OCI-LY7 (cell line): Measurements from ENCODE around the gene SETDB1. TPM values are rescaled to one million over a fixed set of nuclear protein-coding genes. Genes with fewer than 3 reads are reported as not detected.

ENCODE experiments used
- BruUV-seq: library from RNA; stranded (reverse); fragments of 400-500 nt; replicated peaks from 2 replicates; lab custom pipeline; 2021; lab: Mats Ljungman, UMichigan
- CTCF ChIA-PET: fragments of 300-600 bp; sonication (Branson Sonifier 250); formaldehyde crosslinking; loops from one replicate; lab custom pipeline; 2022; ENCODE audit warnings: antibody characterized with exemption; ENCODE audit not compliant: unreplicated experiment; lab: Charles Lee
- POLR2A ChIA-PET: fragments of 300-600 bp; sonication (Branson Sonifier 250); formaldehyde crosslinking; loops from one replicate; lab custom pipeline; 2022; ENCODE audit warnings: antibody characterized with exemption; lab: Charles Lee
- DNase-seq: peaks from one replicate; pipeline ENCODE4 v3.0.0-alpha.2; 2015; ENCODE audit warnings: low spot score
- H2AFZ ChIP-seq: fragments of 200-600 bp; sonication (generic), shearing (Covaris generic); 2 replicates; pipeline ENCODE4 v1.6.1; 2014; ENCODE audit warnings: mild to moderate bottlenecking, antibody characterized with exemption, low read length, moderate library complexity
- H3K27ac ChIP-seq: fragments of 200-600 bp; sonication (generic); 2 replicates; pipeline ENCODE4 v1.5.1; 2014; ENCODE audit warnings: mixed run types, low read depth, mild to moderate bottlenecking, moderate library complexity, low read length, inconsistent platforms; ENCODE audit not compliant: poor library complexity, severe bottlenecking
- H3K36me3 ChIP-seq: fragments of 200-600 bp; sonication (generic); 2 replicates; pipeline ENCODE4 v1.6.1; 2014; ENCODE audit warnings: mild to moderate bottlenecking, antibody characterized with exemption, low read length, moderate library complexity, mixed read lengths; ENCODE audit not compliant: insufficient read depth
- H3K4me1 ChIP-seq: fragments of 200-600 bp; sonication (generic); 2 replicates; pipeline ENCODE4 v1.5.1; 2014; ENCODE audit warnings: mild to moderate bottlenecking, low read length; ENCODE audit not compliant: insufficient read depth, poor library complexity, severe bottlenecking
- H3K4me2 ChIP-seq: fragments of 200-600 bp; sonication (generic); 2 replicates; pipeline ENCODE4 v1.6.1; 2014; ENCODE audit warnings: mild to moderate bottlenecking, low read length
- H3K4me3 ChIP-seq: fragments of 200-600 bp; sonication (generic); 2 replicates; pipeline ENCODE4 v1.5.1; 2014; ENCODE audit warnings: mild to moderate bottlenecking, low read depth, low read length; ENCODE audit not compliant: poor library complexity, severe bottlenecking
- H3K79me2 ChIP-seq: fragments of 200-600 bp; sonication (generic); 2 replicates; pipeline ENCODE4 v1.6.1; 2016; ENCODE audit warnings: low read depth, mild to moderate bottlenecking, low read length, moderate library complexity, mixed read lengths; ENCODE audit not compliant: insufficient read depth
- H3K9me2 ChIP-seq: fragments of 200-600 bp; sonication (generic); 2 replicates; pipeline ENCODE4 v1.6.1; 2016; ENCODE audit warnings: mild to moderate bottlenecking, low read length, mixed read lengths; ENCODE audit not compliant: insufficient read depth
- H3K9me3 ChIP-seq: fragments of 200-600 bp; sonication (generic); 2 replicates; pipeline ENCODE4 v1.6.1; 2014; ENCODE audit warnings: mild to moderate bottlenecking, mixed run types, low read length, mixed read lengths
- H4K20me1 ChIP-seq: fragments of 200-600 bp; sonication (generic); 2 replicates; pipeline ENCODE4 v1.6.1; 2014; ENCODE audit warnings: mild to moderate bottlenecking, antibody characterized with exemption, low read length, moderate library complexity, mixed read lengths; ENCODE audit not compliant: insufficient read depth
- CTCF ChIP-seq: fragments of 200-600 bp; sonication (generic); conservative IDR thresholded peaks from 2 replicates; pipeline ENCODE4 v1.5.1; 2014; ENCODE audit warnings: mild to moderate bottlenecking, antibody characterized with exemption, low read length, moderate library complexity, mixed read lengths
- EZH2phosphoT487 ChIP-seq: fragments of 200-600 bp; sonication (generic); IDR thresholded peaks from 2 replicates; pipeline ENCODE4 v1.6.1; 2018; ENCODE audit warnings: low read depth, borderline replicate concordance, mild to moderate bottlenecking, mixed run types, antibody characterized with exemption, low read length, moderate library complexity, mixed read lengths
- intact Hi-C: fragments of 100-400 bp; cut with micrococcal nuclease; formaldehyde crosslinking; loops from one replicate; pipeline ENCODE4 v1.10.0; 2022; ENCODE audit not compliant: unreplicated experiment
- total RNA-seq, 2 experiments: library from RNA; depleted of rRNA in 1 of 2; stranded (reverse); fragments of >200 nt in 1 of 2; shearing (Covaris generic) in 1 of 2; gene quantifications; 2 replicates each; pipeline ENCODE4 v1.2.3, GENCODE V29; 2014 to 2022

SETDB1 gene
- total RNA-seq, 2 experiments from 2014 or later, result 66.8 to 81.1 TPM

GRCh38 chr1:150979092-150980056, 53.2 kb downstream of the SETDB1 start:
- Histone ChIP-seq H3K79me2 (no peaks in the 10 kb centered on the region), H3K4me3 (no peak overlapping the region), H3K27ac (no peak overlapping the region), H3K4me1 (peaks cover 44% of the 10 kb centered on the region), H3K36me3 (no peaks in the 10 kb centered on the region; the same call in 1 of the 2 replicates), H3K9me3 (no peaks in the 10 kb centered on the region), H3K9me2 (no peaks in the 10 kb centered on the region), H4K20me1 (no peaks in the 10 kb centered on the region), H2AFZ (peak overlapping the region; percentile 59), H3K4me2 (peak overlapping the region; percentile 31)
- peak; percentile 92 for DNase-seq
- ChIA-PET POLR2A (interaction anchor here (0.5 to 1.2 kb wide), 5 partner anchors 11 to 284 kb away, joined by 3 to 5 read pairs (median 3); no protein-coding TSS in a partner anchor), CTCF (no interaction called here)
- intact Hi-C loops, result loop anchor here (1.0 to 10.0 kb wide), 4 partner anchors 15 to 515 kb away; partner anchors contain the start of genes ENSA and MINDY1
- no TSS peak for BruUV-seq
- TF ChIP-seq EZH2phosphoT487 (no peak), CTCF (peak; percentile 100)

DNA sequence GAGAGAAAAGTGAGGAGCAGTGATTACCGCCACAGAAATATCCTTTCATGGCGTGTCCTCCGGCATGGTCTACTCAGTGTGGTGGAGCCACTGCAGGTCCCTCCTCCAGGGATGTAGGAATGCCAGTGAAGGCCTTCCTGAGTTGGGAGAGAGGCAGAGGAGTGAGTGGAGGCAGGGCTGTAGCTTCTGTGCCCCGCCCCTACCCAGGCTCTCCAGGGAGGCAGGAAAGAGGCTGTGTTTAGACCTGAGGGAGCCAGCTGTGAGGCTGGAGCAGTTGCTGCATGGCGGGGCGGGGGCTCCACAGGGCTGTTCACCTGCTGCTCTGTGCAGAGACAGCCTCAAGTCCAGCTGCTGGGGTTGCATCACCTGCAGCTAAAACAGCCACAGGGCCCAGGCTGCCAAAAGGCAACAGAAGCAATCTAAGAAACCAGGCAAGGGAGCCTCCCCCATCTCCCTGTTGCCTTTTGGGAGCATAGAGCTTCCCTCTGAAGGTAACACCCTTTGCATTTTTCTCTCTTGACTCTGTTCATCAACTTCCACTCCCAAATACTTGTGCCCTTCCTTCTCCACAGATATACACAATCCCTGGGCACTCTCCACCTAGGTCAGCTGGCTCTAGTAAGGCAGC, 55.1 kb downstream of the SETDB1 start:
- H4K20me1 ChIP-seq, result no peaks in the 10 kb centered on the region
- POLR2A ChIA-PET, result interaction anchor here (1.3 kb wide), 1 partner anchor 79 kb away, joined by 3 read pairs; the partner anchor contains the start of gene MLLT11
- CTCF ChIA-PET, result interaction anchor here (1.1 kb wide), 1 partner anchor 174 kb away, joined by 3 read pairs; no protein-coding TSS in a partner anchor
- no peaks in the 10 kb centered on the region for H3K9me2 ChIP-seq
- no peaks in the 10 kb centered on the region for H3K9me3 ChIP-seq
- DNase-seq, result peak; percentile 52
- no TSS peak for BruUV-seq
- intact Hi-C loops, result no loop called here
- peak overlapping the region; percentile 52; the same call in 1 of the 2 replicates for H2AFZ ChIP-seq
- TF ChIP-seq EZH2phosphoT487 (no peak), CTCF (no peak)
- no peaks in the 10 kb centered on the region for H3K79me2 ChIP-seq
- H3K27ac ChIP-seq, result no peak overlapping the region
- no peak overlapping the region for H3K4me3 ChIP-seq
- H3K4me2 ChIP-seq, result no peak overlapping the region
- H3K4me1 ChIP-seq, result peaks cover 38% of the 10 kb centered on the region
- no peaks in the 10 kb centered on the region; the same call in 1 of the 2 replicates for H3K36me3 ChIP-seq
